ENCODE data around the gene IL19. TPM values are rescaled to one million over a fixed set of nuclear protein-coding genes. Genes with fewer than 3 reads are reported as not detected.

IL19 gene
- total RNA-seq, 5 donors from 2014 or later (not counting 1 experiment from before 2014, with no cell fraction given), result not detected

- 86% methylated on average over 3 of the region's 4 CpGs for WGBS (ENCODE audit: insufficient coverage)
- Mint-ChIP-seq H3K4me3 (peak overlapping the region in 1 of 3 donors; percentile 40), H3K36me3 (no peaks in the 10 kb centered on the region), H3K9me3 (no peaks in the 10 kb centered on the region), H3K27ac (no peak overlapping the region), H3K4me1 (peaks cover 12 to 20% (median 19%) of the 10 kb centered on the region in 3 donors), H3K27me3 (peaks cover 4 to 6% of the 10 kb centered on the region in 2 donors)
- Histone ChIP-seq H3K36me3 (ENCODE audit: control insufficient read depth in 2 of 2, extremely low read depth in 1 of 2, insufficient read depth in 1 of 2, low read length in 1 of 2) (no peaks in the 10 kb centered on the region), H3K4me3 (ENCODE audit: control insufficient read depth in 1 of 2, extremely low read depth in 1 of 2, low read length in 1 of 2) (no peak overlapping the region), H3K4me1 (ENCODE audit: control insufficient read depth in 1 of 2, extremely low read depth in 1 of 2, insufficient read depth in 2 of 2, low read length in 2 of 2) (peaks cover 6 to 13% of the 10 kb centered on the region in 2 experiments), H3K9me3 (no peaks in the 10 kb centered on the region), H3K27me3 (replicated peaks in 1 of 2; ENCODE audit: control insufficient read depth in 2 of 2, extremely low read depth in 1 of 2, insufficient read depth in 2 of 2, low read length in 1 of 2) (peaks cover 0 to 2% of the 10 kb centered on the region in 2 experiments), H3K27ac (ENCODE audit: low read length) (no peak overlapping the region)
- CTCF ChIA-PET, result interaction anchor here in 1 of 2 donors (0.6 to 1.9 kb wide), 9 partner anchors 10 to 323 kb away, joined by 3 to 6 read pairs (median 3); no protein-coding TSS in a partner anchor
- ATAC-seq (replicated peaks in 1 of 4) (no peak), DNase-seq (no peak)
- POLR2A ChIA-PET, result interaction anchor here in 1 of 2 donors (0.6 kb wide), 1 partner anchor 776 kb away, joined by 3 read pairs; no protein-coding TSS in a partner anchor
Measured at GRCh38 chr1:206860165-206860564, 89.6 kb downstream of the IL19 start.

- ChIA-PET CTCF (interaction anchor here (0.7 to 1.0 kb wide), 3 partner anchors 16 to 73 kb away, joined by 3 to 4 read pairs (median 3); no protein-coding TSS in a partner anchor), POLR2A (no interaction called here)
- peaks cover 4 to 10% of the 10 kb centered on the region in 2 donors for H3K27me3 Mint-ChIP-seq
- WGBS (ENCODE audit: insufficient coverage), result 67% methylated on average over 1 of the region's 1 CpG
- peaks cover 0 to 2% of the 10 kb centered on the region in 2 experiments for H3K27me3 ChIP-seq (replicated peaks in 1 of 2; ENCODE audit: control insufficient read depth in 2 of 2, extremely low read depth in 1 of 2, insufficient read depth in 2 of 2, low read length in 1 of 2)
- no peak overlapping the region for H3K4me3 Mint-ChIP-seq
- peaks cover 6 to 14% of the 10 kb centered on the region in 2 experiments for H3K4me1 ChIP-seq (ENCODE audit: control insufficient read depth in 1 of 2, extremely low read depth in 1 of 2, insufficient read depth in 2 of 2, low read length in 2 of 2)
- ATAC-seq (replicated peaks in 1 of 4) (no peak), DNase-seq (no peak)
- no peaks in the 10 kb centered on the region for H3K9me3 Mint-ChIP-seq
- no peaks in the 10 kb centered on the region for H3K36me3 Mint-ChIP-seq
- peaks cover 8 to 23% (median 21%) of the 10 kb centered on the region in 3 donors for H3K4me1 Mint-ChIP-seq
- no peak overlapping the region for H3K4me3 ChIP-seq (ENCODE audit: control insufficient read depth in 1 of 2, extremely low read depth in 1 of 2, low read length in 1 of 2)
- H3K27ac ChIP-seq (ENCODE audit: low read length), result no peak overlapping the region
- H3K9me3 ChIP-seq, result no peaks in the 10 kb centered on the region
- H3K36me3 ChIP-seq (ENCODE audit: control insufficient read depth in 2 of 2, extremely low read depth in 1 of 2, insufficient read depth in 1 of 2, low read length in 1 of 2), result no peaks in the 10 kb centered on the region
- H3K27ac Mint-ChIP-seq, result no peak overlapping the region
Measured at GRCh38 chr1:206863266-206863665, 92.7 kb downstream of the IL19 start.

- Mint-ChIP-seq H3K27ac (no peak within 1 kb of the TSS), H3K36me3 (peaks cover under 1% of the 10 kb centered on the region), H3K4me1 (peaks cover 8 to 12% (median 11%) of the 10 kb centered on the region in 3 donors), H3K27me3 (peaks cover 4 to 12% of the 10 kb centered on the region in 2 donors), H3K9me3 (no peaks in the 10 kb centered on the region), H3K4me3 (no peak within 1 kb of the TSS)
- no peaks in the 10 kb centered on the region for H3K9me3 ChIP-seq
- ChIA-PET POLR2A (interaction anchor here in 1 of 2 donors (0.6 kb wide), 1 partner anchor 11 kb away, joined by 3 read pairs; no protein-coding TSS in a partner anchor), CTCF (interaction anchor here (0.7 to 2.2 kb wide), 14 partner anchors 13 to 146 kb away, joined by 3 to 16 read pairs (median 4); no protein-coding TSS in a partner anchor)
- H3K27me3 ChIP-seq (replicated peaks in 1 of 2; ENCODE audit: control insufficient read depth in 2 of 2, extremely low read depth in 1 of 2, insufficient read depth in 2 of 2, low read length in 1 of 2), result peaks cover 0 to 2% of the 10 kb centered on the region in 2 experiments
- WGBS (ENCODE audit: insufficient coverage), result 45% methylated on average over 13 of the region's 19 CpGs
- H3K4me3 ChIP-seq (ENCODE audit: control insufficient read depth in 1 of 2, extremely low read depth in 1 of 2, low read length in 1 of 2), result no peak within 1 kb of the TSS
- DNase-seq (peak; percentile 65 to 91 (median 83)), ATAC-seq (replicated peaks in 1 of 4) (peak; percentile 81 to 92 (median 89))
- H3K4me1 ChIP-seq (ENCODE audit: control insufficient read depth in 1 of 2, extremely low read depth in 1 of 2, insufficient read depth in 2 of 2, low read length in 2 of 2), result peaks cover 0 to 5% of the 10 kb centered on the region in 2 experiments
- H3K36me3 ChIP-seq (ENCODE audit: control insufficient read depth in 2 of 2, extremely low read depth in 1 of 2, insufficient read depth in 1 of 2, low read length in 1 of 2), result no peaks in the 10 kb centered on the region
- H3K27ac ChIP-seq (ENCODE audit: low read length), result no peak within 1 kb of the TSS
Measured at GRCh38 chr1:206864939-206865671, 94.5 kb downstream of the IL19 start, which contains the start of gene IL20. Gene IL20, plus strand, starts transcription at chr1:206865623. Its CDS starts 230 bp downstream, at chr1:206865853.

DNA sequence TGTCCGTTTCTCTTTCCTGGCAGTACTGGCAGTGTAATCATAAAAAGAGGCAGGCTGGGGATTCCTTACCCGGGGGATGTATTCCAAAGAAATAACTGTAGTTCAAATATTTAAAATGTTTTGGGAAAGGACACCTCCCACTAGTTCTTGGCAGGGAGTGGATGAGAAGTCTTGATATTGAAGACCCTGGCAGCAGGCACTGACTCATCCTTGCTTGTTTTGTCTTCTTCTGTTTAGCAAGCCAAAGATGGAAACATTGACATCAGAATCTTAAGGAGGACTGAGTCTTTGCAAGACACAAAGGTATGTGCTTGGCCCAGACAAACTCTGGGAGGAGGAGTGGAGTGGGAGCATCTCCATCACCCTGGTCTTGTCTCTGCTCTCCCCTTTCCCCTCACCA lies 95.5 kb downstream of the IL19 start:
- H3K4me3 ChIP-seq (ENCODE audit: control insufficient read depth in 1 of 2, extremely low read depth in 1 of 2, low read length in 1 of 2), result no peak overlapping the region
- peaks cover 0 to 5% of the 10 kb centered on the region in 2 experiments for H3K4me1 ChIP-seq (ENCODE audit: control insufficient read depth in 1 of 2, extremely low read depth in 1 of 2, insufficient read depth in 2 of 2, low read length in 2 of 2)
- ChIA-PET CTCF (interaction anchor here (1.1 to 2.2 kb wide), 3 partner anchors 46 to 147 kb away, joined by 8 to 16 read pairs (median 9); no protein-coding TSS in a partner anchor), POLR2A (no interaction called here)
- Mint-ChIP-seq H3K9me3 (no peaks in the 10 kb centered on the region), H3K4me1 (peaks cover 8 to 11% (median 10%) of the 10 kb centered on the region in 3 donors), H3K27ac (no peak overlapping the region), H3K27me3 (peaks cover 4 to 14% of the 10 kb centered on the region in 2 donors), H3K4me3 (no peak overlapping the region), H3K36me3 (peaks cover 3% of the 10 kb centered on the region)
- no peaks in the 10 kb centered on the region for H3K36me3 ChIP-seq (ENCODE audit: control insufficient read depth in 2 of 2, extremely low read depth in 1 of 2, insufficient read depth in 1 of 2, low read length in 1 of 2)
- WGBS (ENCODE audit: insufficient coverage), result no CpG with 5 or more reads among the region's 2 CpGs
- ATAC-seq (replicated peaks in 1 of 4), result no peak
- no peak overlapping the region for H3K27ac ChIP-seq (ENCODE audit: low read length)
- no peak for DNase-seq
- H3K27me3 ChIP-seq (replicated peaks in 1 of 2; ENCODE audit: control insufficient read depth in 2 of 2, extremely low read depth in 1 of 2, insufficient read depth in 2 of 2, low read length in 1 of 2), result peaks cover 0 to 2% of the 10 kb centered on the region in 2 experiments
- H3K9me3 ChIP-seq, result no peaks in the 10 kb centered on the region

DNA sequence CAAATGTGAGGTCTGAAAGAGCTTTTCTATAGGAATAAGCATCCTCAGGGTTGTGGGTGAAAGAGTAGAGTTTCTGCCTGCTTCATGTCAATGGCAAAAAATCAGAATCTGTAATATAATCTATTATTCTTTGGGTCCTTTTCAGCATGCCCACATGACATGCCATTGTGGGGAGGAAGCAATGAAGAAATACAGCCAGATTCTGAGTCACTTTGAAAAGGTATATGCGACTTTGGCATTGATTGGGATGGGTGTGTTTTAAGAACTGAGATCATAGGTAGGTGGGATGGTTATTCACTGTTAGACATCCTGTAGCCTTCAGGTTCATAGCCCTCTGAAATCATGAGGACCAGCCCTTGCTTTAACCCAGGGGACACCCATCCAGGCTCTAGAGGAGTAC lies 96.7 kb downstream of the IL19 start:
- H3K36me3 ChIP-seq (ENCODE audit: control insufficient read depth in 2 of 2, extremely low read depth in 1 of 2, insufficient read depth in 1 of 2, low read length in 1 of 2), result no peaks in the 10 kb centered on the region
- Mint-ChIP-seq H3K4me3 (no peak overlapping the region), H3K9me3 (peaks cover 0 to 6% (median 3%) of the 10 kb centered on the region in 3 donors), H3K4me1 (peaks cover 8 to 11% (median 10%) of the 10 kb centered on the region in 3 donors), H3K36me3 (peaks cover 6% of the 10 kb centered on the region), H3K27me3 (peaks cover 4 to 11% of the 10 kb centered on the region in 2 donors), H3K27ac (no peak overlapping the region)
- peaks cover 0 to 2% of the 10 kb centered on the region in 2 experiments for H3K27me3 ChIP-seq (replicated peaks in 1 of 2; ENCODE audit: control insufficient read depth in 2 of 2, extremely low read depth in 1 of 2, insufficient read depth in 2 of 2, low read length in 1 of 2)
- no peaks in the 10 kb centered on the region for H3K9me3 ChIP-seq
- H3K4me3 ChIP-seq (ENCODE audit: control insufficient read depth in 1 of 2, extremely low read depth in 1 of 2, low read length in 1 of 2), result no peak overlapping the region
- no peak overlapping the region for H3K27ac ChIP-seq (ENCODE audit: low read length)
- CTCF ChIA-PET, result interaction anchor here (0.6 to 1.1 kb wide), 5 partner anchors 17 to 153 kb away, joined by 3 to 4 read pairs (median 3); no protein-coding TSS in a partner anchor
- no peak for DNase-seq
- peaks cover 0 to 5% of the 10 kb centered on the region in 2 experiments for H3K4me1 ChIP-seq (ENCODE audit: control insufficient read depth in 1 of 2, extremely low read depth in 1 of 2, insufficient read depth in 2 of 2, low read length in 2 of 2)
- ATAC-seq (replicated peaks in 1 of 4), result no peak
- POLR2A ChIA-PET, result interaction anchor here (0.6 kb wide), 3 partner anchors 11 to 236 kb away, joined by 3 to 5 read pairs (median 3); no protein-coding TSS in a partner anchor
- no CpG with 5 or more reads among the region's 1 CpG for WGBS (ENCODE audit: insufficient coverage)

- Histone ChIP-seq H3K27me3 (replicated peaks in 1 of 2; ENCODE audit: control insufficient read depth in 2 of 2, extremely low read depth in 1 of 2, insufficient read depth in 2 of 2, low read length in 1 of 2) (peaks cover 0 to 2% of the 10 kb centered on the region in 2 experiments), H3K27ac (ENCODE audit: low read length) (no peak overlapping the region), H3K36me3 (ENCODE audit: control insufficient read depth in 2 of 2, extremely low read depth in 1 of 2, insufficient read depth in 1 of 2, low read length in 1 of 2) (no peaks in the 10 kb centered on the region), H3K9me3 (no peaks in the 10 kb centered on the region), H3K4me1 (ENCODE audit: control insufficient read depth in 1 of 2, extremely low read depth in 1 of 2, insufficient read depth in 2 of 2, low read length in 2 of 2) (peaks cover 0 to 5% of the 10 kb centered on the region in 2 experiments), H3K4me3 (ENCODE audit: control insufficient read depth in 1 of 2, extremely low read depth in 1 of 2, low read length in 1 of 2) (no peak overlapping the region)
- peaks cover 6% of the 10 kb centered on the region for H3K36me3 Mint-ChIP-seq
- ChIA-PET CTCF (interaction anchor here (0.6 to 1.1 kb wide), 2 partner anchors 66 to 102 kb away, joined by 3 read pairs; no protein-coding TSS in a partner anchor), POLR2A (no interaction called here)
- peaks cover 0 to 7% (median 5%) of the 10 kb centered on the region in 3 donors for H3K9me3 Mint-ChIP-seq
- no peak overlapping the region for H3K4me3 Mint-ChIP-seq
- no peak for DNase-seq
- ATAC-seq (replicated peaks in 1 of 4), result no peak
- H3K27ac Mint-ChIP-seq, result no peak overlapping the region
- peaks cover 8 to 11% (median 10%) of the 10 kb centered on the region in 3 donors for H3K4me1 Mint-ChIP-seq
- peaks cover 4 to 11% of the 10 kb centered on the region in 2 donors for H3K27me3 Mint-ChIP-seq
Measured at GRCh38 chr1:206867716-206868115, 97.1 kb downstream of the IL19 start.
